Keratinocyte (primary cell): Measurements from ENCODE around the gene ASB13.

ENCODE experiments used
- EZH2 ChIP-seq: IDR thresholded peaks from one replicate; pipeline ENCODE4 v1.6.1; 2012; ENCODE audit warnings: inconsistent platforms, mild to moderate bottlenecking, low read length, moderate library complexity
- TF ChIP-seq, protein P1 (sequence below), 3 experiments: IDR thresholded peaks in 1 of 3; conservative IDR thresholded peaks in 1 of 3; optimal IDR thresholded peaks in 1 of 3; 2 replicates in 2 of 3; 3 replicates in 1 of 3; pipeline versions ENCODE3 to v1.5.1; 2011; ENCODE audit warnings: low read length in 3 of 3, mild to moderate bottlenecking in 3 of 3, moderate library complexity in 2 of 3, control low read depth in 1 of 3, inconsistent platforms in 1 of 3; ENCODE audit not compliant: insufficient read depth in 2 of 3; ENCODE audit errors: extremely low read depth in 1 of 3

DNA sequence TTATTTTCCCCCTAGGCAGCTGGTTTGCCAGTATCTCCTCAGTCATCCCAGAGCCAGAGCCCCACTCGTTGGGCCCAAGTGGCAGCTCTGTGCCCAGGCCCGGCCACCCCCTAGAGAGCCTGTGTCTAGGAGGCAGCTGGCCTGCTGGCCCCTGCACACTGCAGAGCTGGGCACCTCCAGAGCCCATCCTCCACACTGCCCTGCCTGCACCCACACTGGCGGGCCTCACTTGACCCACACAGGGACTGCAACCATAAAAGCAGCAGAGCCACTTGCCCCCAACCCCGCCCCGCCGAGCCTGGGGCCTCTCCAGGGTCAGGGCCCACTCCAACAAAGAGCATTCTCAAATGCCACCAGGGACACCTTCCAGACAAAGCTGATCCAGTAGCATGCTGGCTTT lies 5.4 kb downstream of the ASB13 start:
- TF ChIP-seq, protein P1, sequence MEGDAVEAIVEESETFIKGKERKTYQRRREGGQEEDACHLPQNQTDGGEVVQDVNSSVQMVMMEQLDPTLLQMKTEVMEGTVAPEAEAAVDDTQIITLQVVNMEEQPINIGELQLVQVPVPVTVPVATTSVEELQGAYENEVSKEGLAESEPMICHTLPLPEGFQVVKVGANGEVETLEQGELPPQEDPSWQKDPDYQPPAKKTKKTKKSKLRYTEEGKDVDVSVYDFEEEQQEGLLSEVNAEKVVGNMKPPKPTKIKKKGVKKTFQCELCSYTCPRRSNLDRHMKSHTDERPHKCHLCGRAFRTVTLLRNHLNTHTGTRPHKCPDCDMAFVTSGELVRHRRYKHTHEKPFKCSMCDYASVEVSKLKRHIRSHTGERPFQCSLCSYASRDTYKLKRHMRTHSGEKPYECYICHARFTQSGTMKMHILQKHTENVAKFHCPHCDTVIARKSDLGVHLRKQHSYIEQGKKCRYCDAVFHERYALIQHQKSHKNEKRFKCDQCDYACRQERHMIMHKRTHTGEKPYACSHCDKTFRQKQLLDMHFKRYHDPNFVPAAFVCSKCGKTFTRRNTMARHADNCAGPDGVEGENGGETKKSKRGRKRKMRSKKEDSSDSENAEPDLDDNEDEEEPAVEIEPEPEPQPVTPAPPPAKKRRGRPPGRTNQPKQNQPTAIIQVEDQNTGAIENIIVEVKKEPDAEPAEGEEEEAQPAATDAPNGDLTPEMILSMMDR (optimal IDR thresholded peaks at IDR 0.05 in 1 of 3, IDR thresholded peaks at IDR 0.05 in 1 of 3, conservative IDR thresholded peaks at IDR 0.05 in 1 of 3; ENCODE audit: extremely low read depth in 1 of 3, insufficient read depth in 2 of 3, low read length in 3 of 3) = no peak
- no peak for TF ChIP-seq EZH2
